Skin epidermis (tissue), 12 donors: ENCODE measurements around the gene ABCA7.
A peak's percentile ranks its signal among the peaks of the same experiment; 100 is the strongest.

Source experiments
- H3K27ac ChIP-seq, 21 experiments: fragments of 200-600 bp; sonication (generic) in 11 of 21; one replicate each; pipeline ENCODE4 v1.5.0; 2020; ENCODE audit warnings: mild to moderate bottlenecking in 3 of 21, inconsistent platforms in 2 of 21, moderate library complexity in 2 of 21
- H3K4me3 ChIP-seq, 7 experiments: fragments of 200-600 bp; sonication (generic) in 2 of 7; one replicate each; pipeline ENCODE4 v1.5.0; 2020; ENCODE audit warnings: inconsistent platforms in 2 of 7, mild to moderate bottlenecking in 2 of 7, moderate library complexity in 1 of 7

Gene ABCA7

GRCh38 chr19:1093330-1093729, 53.4 kb downstream of the ABCA7 start:
- H3K27ac ChIP-seq: peak overlapping the region in 5 of 21 experiments; percentile 8 to 95 (median 92)
- H3K4me3 ChIP-seq: peak overlapping the region in 2 of 7 experiments; percentile 88 to 92

GRCh38 chr19:1093811-1094553, 54.1 kb downstream of the ABCA7 start:
- Histone ChIP-seq H3K4me3 (peak overlapping the region; percentile 88 to 99 (median 93)), H3K27ac (peak overlapping the region in 19 of 21 experiments; percentile 8 to 96 (median 91))

- H3K27ac ChIP-seq: peak overlapping the region; percentile 52 to 96 (median 91)
These were observed 54.7 kb downstream of the ABCA7 start for GRCh38 chr19:1094655-1094977.

GRCh38 chr19:1094978-1095701, 55.2 kb downstream of the ABCA7 start, which contains the start of gene POLR2E:
Gene POLR2E, minus strand, starts transcription at chr19:1095375. Its CDS starts 60 bp downstream, at chr19:1095315.
- Histone ChIP-seq H3K4me3 (peak within 1 kb of the TSS; percentile 88 to 99 (median 93)), H3K27ac (peak within 1 kb of the TSS; percentile 52 to 96 (median 91))

More at GRCh38 chr19:1094655-1094977, 54.7 kb downstream of the ABCA7 start:
- H3K4me3 ChIP-seq: peak overlapping the region; percentile 88 to 99 (median 93)

- Histone ChIP-seq H3K4me3 (no peak overlapping the region), H3K27ac (peak overlapping the region in 18 of 21 experiments; percentile 49 to 96 (median 74))
These were observed 57.9 kb downstream of the ABCA7 start for GRCh38 chr19:1097810-1098176.

- Histone ChIP-seq H3K27ac (peak overlapping the region in 19 of 21 experiments; percentile 4 to 96 (median 76)), H3K4me3 (no peak overlapping the region)
These were observed 58.5 kb downstream of the ABCA7 start for GRCh38 chr19:1098177-1099051.

GRCh38 chr19:1101337-1101698, 61.4 kb downstream of the ABCA7 start:
- Histone ChIP-seq H3K4me3 (peak overlapping the region in 1 of 7 experiments; percentile 3), H3K27ac (peak overlapping the region in 20 of 21 experiments; percentile 77 to 99 (median 89))

GRCh38 chr19:1102407-1103131, 62.7 kb downstream of the ABCA7 start:
- H3K4me3 ChIP-seq: peak overlapping the region in 1 of 7 experiments; percentile 2
- peak overlapping the region; percentile 26 to 99 (median 89) for H3K27ac ChIP-seq

- peak overlapping the region in 3 of 7 experiments; percentile 5 to 94 (median 14) for H3K4me3 ChIP-seq
These were observed 63.3 kb downstream of the ABCA7 start for GRCh38 chr19:1103132-1103707.

GRCh38 chr19:1103708-1104310, 63.9 kb downstream of the ABCA7 start, which contains the start of gene GPX4:
Gene GPX4, plus strand, starts transcription at chr19:1103994. Its CDS starts 50 bp downstream, at chr19:1104044.
- peak within 1 kb of the TSS; percentile 70 to 94 (median 85) for H3K4me3 ChIP-seq
- H3K27ac ChIP-seq: peak within 1 kb of the TSS; percentile 67 to 100 (median 98)

More at GRCh38 chr19:1103132-1103707, 63.3 kb downstream of the ABCA7 start:
- peak overlapping the region in 20 of 21 experiments; percentile 24 to 99 (median 89) for H3K27ac ChIP-seq

- peak overlapping the region; percentile 67 to 100 (median 98) for H3K27ac ChIP-seq
- peak overlapping the region; percentile 70 to 94 (median 85) for H3K4me3 ChIP-seq
These were observed 64.6 kb downstream of the ABCA7 start for GRCh38 chr19:1104311-1105007.

- H3K27ac ChIP-seq: peak overlapping the region; percentile 67 to 100 (median 98)
- peak overlapping the region; percentile 70 to 94 (median 85) for H3K4me3 ChIP-seq
These were observed 65.3 kb downstream of the ABCA7 start for GRCh38 chr19:1105008-1105872.

GRCh38 chr19:1105873-1106840, 66.2 kb downstream of the ABCA7 start:
- peak overlapping the region in 12 of 21 experiments; percentile 2 to 99 (median 94) for H3K27ac ChIP-seq
- H3K4me3 ChIP-seq: peak overlapping the region in 2 of 7 experiments; percentile 80 to 94

GRCh38 chr19:1106841-1107660, 67.1 kb downstream of the ABCA7 start:
- Histone ChIP-seq H3K27ac (peak overlapping the region in 10 of 21 experiments; percentile 2 to 99 (median 16)), H3K4me3 (no peak overlapping the region)
